ENCODE measurements around the gene PIK3C2G.

- no peak for TF ChIP-seq EGR1 (IDR thresholded peaks at IDR 0.05; ENCODE audit: low read depth)
- no peak for TF ChIP-seq POLR2AphosphoS5 (IDR thresholded peaks at IDR 0.05; ENCODE audit: low read depth, low read length)
- TF ChIP-seq CTCF (IDR thresholded peaks at IDR 0.05 in 2 of 3, conservative IDR thresholded peaks at IDR 0.05 in 1 of 3; ENCODE audit: borderline replicate concordance in 1 of 3, insufficient read depth in 1 of 3, low read depth in 2 of 3, low read length in 2 of 3) = peak in 2 of 3 experiments; percentile 13 to 26; a peak in 2 of 6 replicates
- TF ChIP-seq POLR2A (IDR thresholded peaks at IDR 0.05; ENCODE audit: borderline replicate concordance, extremely low read depth, insufficient read depth, insufficient read length) = no peak
- no peak for TF ChIP-seq EZH2 (IDR thresholded peaks at IDR 0.05)
- no peak for TF ChIP-seq EZH2phosphoT487 (IDR thresholded peaks at IDR 0.05; ENCODE audit: borderline replicate concordance)
- TF ChIP-seq TCF7L2 (IDR thresholded peaks at IDR 0.05; ENCODE audit: borderline replicate concordance, extremely low read depth, insufficient read depth, insufficient read length) = no peak
- TF ChIP-seq ZNF274 (IDR thresholded peaks at IDR 0.05; ENCODE audit: low read depth, low read length) = no peak
These were observed 153.9 kb downstream of the PIK3C2G start for GRCh38 chr12:18415227-18415626.

Data from HCT116 (cell line).